ENCODE measurements around the gene OR2J1.
"Not testable (repeated sequence)": the region's sequence is repeated elsewhere in the genome, so short reads cannot be mapped to it uniquely, and the experiment has no call there.

The OR2J1 gene

GRCh38 chr6:29099190-29099589, at the start of gene OR2J1:
Gene OR2J1, plus strand, starts transcription at chr6:29099490. Its CDS starts 1,453 bp downstream, at chr6:29100943.
- DNase-seq (ENCODE audit: low read depth in 2 of 2), result no peak

GRCh38 chr6:29051680-29052079, 47.6 kb upstream of the OR2J1 start:
- no peak for DNase-seq (ENCODE audit: low read depth in 2 of 2)

GRCh38 chr6:29071831-29072723, 27.2 kb upstream of the OR2J1 start:
- DNase-seq (ENCODE audit: low read depth in 2 of 2), result peak in 1 of 2 donors; percentile 0

- DNase-seq (ENCODE audit: low read depth in 2 of 2), result no peak
These were observed 20.1 kb upstream of the OR2J1 start for GRCh38 chr6:29079203-29079602.

- no peak for DNase-seq (ENCODE audit: low read depth in 2 of 2)
These were observed 18.0 kb upstream of the OR2J1 start for GRCh38 chr6:29081312-29081711.

- no peak for DNase-seq (ENCODE audit: low read depth in 2 of 2)
These were observed 16.8 kb upstream of the OR2J1 start for GRCh38 chr6:29082457-29082856.

GRCh38 chr6:29087213-29087612, 12.1 kb upstream of the OR2J1 start, which contains the start of gene OR2B3:
Gene OR2B3, minus strand, starts transcription at chr6:29087313. Its CDS starts 65 bp downstream, at chr6:29087248.
- DNase-seq (ENCODE audit: low read depth in 2 of 2), result no peak

GRCh38 chr6:29092957-29093356, 6.3 kb upstream of the OR2J1 start:
- no peak for DNase-seq (ENCODE audit: low read depth in 2 of 2)

- no peak for DNase-seq (ENCODE audit: low read depth in 2 of 2)
These were observed 1.5 kb upstream of the OR2J1 start for GRCh38 chr6:29097803-29098202.

- no peak for DNase-seq (ENCODE audit: low read depth in 2 of 2)
These were observed 8.5 kb downstream of the OR2J1 start, which contains the start of gene OR2J3 for GRCh38 chr6:29107758-29108157. Gene OR2J3, plus strand, starts transcription at chr6:29108058. Its CDS starts 3,833 bp downstream, at chr6:29111891.

GRCh38 chr6:29112135-29112534, 12.8 kb downstream of the OR2J1 start:
- no peak for DNase-seq (ENCODE audit: low read depth in 2 of 2)

- not testable (repeated sequence) for DNase-seq (ENCODE audit: low read depth in 2 of 2)
These were observed 15.7 kb downstream of the OR2J1 start for GRCh38 chr6:29114964-29115363.

- DNase-seq (ENCODE audit: low read depth in 2 of 2), result no peak
These were observed 30.2 kb downstream of the OR2J1 start for GRCh38 chr6:29129326-29130012.

GRCh38 chr6:29130644-29131043, 31.4 kb downstream of the OR2J1 start:
- no peak for DNase-seq (ENCODE audit: low read depth in 2 of 2)

- no peak for DNase-seq (ENCODE audit: low read depth in 2 of 2)
These were observed 32.4 kb downstream of the OR2J1 start for GRCh38 chr6:29131691-29132090.

- no peak for DNase-seq (ENCODE audit: low read depth in 2 of 2)
These were observed 38.4 kb downstream of the OR2J1 start for GRCh38 chr6:29137724-29138123.

GRCh38 chr6:29141606-29142005, 42.3 kb downstream of the OR2J1 start:
- DNase-seq (ENCODE audit: low read depth in 2 of 2), result no peak

GRCh38 chr6:29142309-29142708, 43.0 kb downstream of the OR2J1 start:
- no peak for DNase-seq (ENCODE audit: low read depth in 2 of 2)

GRCh38 chr6:29146179-29146578, 46.9 kb downstream of the OR2J1 start:
- DNase-seq (ENCODE audit: low read depth in 2 of 2), result no peak

GRCh38 chr6:29147074-29147473, 47.8 kb downstream of the OR2J1 start:
- DNase-seq (ENCODE audit: low read depth in 2 of 2), result no peak

GRCh38 chr6:29149444-29149843, 50.2 kb downstream of the OR2J1 start:
- not testable (repeated sequence) for DNase-seq (ENCODE audit: low read depth in 2 of 2)

Measured in stimulated activated CD4-positive, alpha-beta T cell treated with anti-CD3 and anti-CD28 coated beads, Interleukin-4, amount 100 ng/mL, for 48 hours (primary cell).